Hepatocyte (in vitro differentiated cells): ENCODE data around the gene DNAJC5G.

ENCODE experiments used
- EZH2 ChIP-seq: fragments of 200-600 bp; sonication (generic); IDR thresholded peaks from 2 replicates; pipeline ENCODE4 v1.6.1; 2016; ENCODE audit warnings: antibody characterized with exemption, mild to moderate bottlenecking, borderline replicate concordance
- EZH2phosphoT487 ChIP-seq: fragments of 200-600 bp; sonication (generic); IDR thresholded peaks from one replicate; pipeline ENCODE4 v1.6.1; 2018; ENCODE audit warnings: antibody characterized with exemption, mild to moderate bottlenecking, low read depth, moderate library complexity; ENCODE audit not compliant: unreplicated experiment, severe bottlenecking
- TF ChIP-seq, protein P1 (sequence below): fragments of 200-600 bp; sonication (generic); IDR thresholded peaks from 2 replicates; pipeline ENCODE4 v1.5.1; 2016; ENCODE audit warnings: antibody characterized with exemption, mild to moderate bottlenecking; ENCODE audit not compliant: poor library complexity

DNA sequence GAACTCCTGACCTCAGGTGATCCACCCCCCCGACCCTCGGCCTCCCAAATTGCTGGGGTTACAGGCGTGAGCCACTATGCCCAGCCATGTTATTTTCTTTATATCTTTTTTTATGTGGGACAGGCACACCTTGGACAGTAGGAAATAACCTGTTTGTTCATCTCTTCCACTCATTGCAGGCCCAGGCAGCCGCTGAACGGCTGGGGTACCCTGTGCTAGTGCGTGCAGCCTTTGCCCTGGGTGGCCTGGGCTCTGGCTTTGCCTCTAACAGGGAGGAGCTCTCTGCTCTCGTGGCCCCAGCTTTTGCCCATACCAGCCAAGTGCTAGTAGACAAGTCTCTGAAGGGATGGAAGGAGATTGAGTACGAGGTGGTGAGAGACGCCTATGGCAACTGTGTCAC, 49.7 kb upstream of the DNAJC5G start:
- TF ChIP-seq, protein P1, sequence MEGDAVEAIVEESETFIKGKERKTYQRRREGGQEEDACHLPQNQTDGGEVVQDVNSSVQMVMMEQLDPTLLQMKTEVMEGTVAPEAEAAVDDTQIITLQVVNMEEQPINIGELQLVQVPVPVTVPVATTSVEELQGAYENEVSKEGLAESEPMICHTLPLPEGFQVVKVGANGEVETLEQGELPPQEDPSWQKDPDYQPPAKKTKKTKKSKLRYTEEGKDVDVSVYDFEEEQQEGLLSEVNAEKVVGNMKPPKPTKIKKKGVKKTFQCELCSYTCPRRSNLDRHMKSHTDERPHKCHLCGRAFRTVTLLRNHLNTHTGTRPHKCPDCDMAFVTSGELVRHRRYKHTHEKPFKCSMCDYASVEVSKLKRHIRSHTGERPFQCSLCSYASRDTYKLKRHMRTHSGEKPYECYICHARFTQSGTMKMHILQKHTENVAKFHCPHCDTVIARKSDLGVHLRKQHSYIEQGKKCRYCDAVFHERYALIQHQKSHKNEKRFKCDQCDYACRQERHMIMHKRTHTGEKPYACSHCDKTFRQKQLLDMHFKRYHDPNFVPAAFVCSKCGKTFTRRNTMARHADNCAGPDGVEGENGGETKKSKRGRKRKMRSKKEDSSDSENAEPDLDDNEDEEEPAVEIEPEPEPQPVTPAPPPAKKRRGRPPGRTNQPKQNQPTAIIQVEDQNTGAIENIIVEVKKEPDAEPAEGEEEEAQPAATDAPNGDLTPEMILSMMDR: no peak
- no peak for TF ChIP-seq EZH2
- no peak for TF ChIP-seq EZH2phosphoT487
